WERI-Rb-1 (cell line): ENCODE measurements around the gene PRKCA.
"Not testable (repeated sequence)": the region's sequence is repeated elsewhere in the genome, so short reads cannot be mapped to it uniquely, and the experiment has no call there.

Experiments used
- DNase-seq: peaks from one replicate; pipeline ENCODE4 v3.0.0-alpha.2; 2020
- H3K27ac ChIP-seq: fragments of 250-450 bp; sonication (Bioruptor Pico); 2 replicates; pipeline ENCODE4 v1.5.1; 2020; ENCODE audit warnings: mild to moderate bottlenecking, moderate library complexity
- H3K27me3 ChIP-seq: fragments of 250-450 bp; sonication (Bioruptor Pico); 2 replicates; pipeline ENCODE4 v1.5.1; 2021; ENCODE audit warnings: mild to moderate bottlenecking, low read depth, moderate library complexity; ENCODE audit not compliant: insufficient read depth, severe bottlenecking
- H3K36me3 ChIP-seq: fragments of 250-450 bp; sonication (Bioruptor Pico); 2 replicates; pipeline ENCODE4 v1.5.1; 2020; ENCODE audit warnings: mild to moderate bottlenecking, moderate library complexity
- H3K4me3 ChIP-seq: 2 replicates; pipeline ENCODE4 v1.5.1; 2011; ENCODE audit warnings: low read depth, mild to moderate bottlenecking, control low read depth, low read length
- H3K9me3 ChIP-seq: fragments of 250-450 bp; sonication (Bioruptor Pico); 2 replicates; pipeline ENCODE4 v1.5.1; 2021; ENCODE audit warnings: mild to moderate bottlenecking, moderate library complexity; ENCODE audit not compliant: severe bottlenecking
- TF ChIP-seq, protein P1 (sequence below): IDR thresholded peaks from 2 replicates; pipeline ENCODE4 v1.5.1; 2011; ENCODE audit warnings: low read depth, mild to moderate bottlenecking, control low read depth, inconsistent platforms, low read length

PRKCA gene

DNA sequence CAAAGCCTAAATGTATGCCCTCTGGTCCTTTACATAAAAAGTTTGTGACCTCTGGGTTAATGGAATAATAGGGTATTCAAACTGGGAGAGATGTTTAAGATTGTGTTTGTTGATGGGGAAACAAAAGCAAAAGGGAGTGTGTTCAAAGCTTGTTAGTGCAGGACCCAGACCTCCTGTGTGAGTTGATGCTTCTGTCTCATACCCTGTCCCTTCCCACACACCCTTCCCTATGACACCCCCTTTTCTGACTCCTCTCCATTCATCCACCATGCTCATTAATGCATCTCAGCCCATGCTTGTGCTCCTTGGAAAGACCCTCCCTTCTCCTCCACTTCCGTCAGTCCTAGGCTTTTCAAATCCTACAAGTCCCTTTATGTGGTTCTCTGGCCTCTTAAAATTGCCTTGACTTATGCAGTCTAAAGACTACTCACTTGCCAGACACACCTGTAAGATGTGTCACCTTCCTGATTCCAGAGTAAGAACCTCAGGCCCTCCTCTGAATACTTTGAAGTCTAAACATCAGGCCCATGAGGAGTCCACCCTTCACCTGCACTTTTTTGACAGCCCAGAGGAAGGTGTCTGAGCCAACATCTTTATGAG, 404.5 kb downstream of the PRKCA start:
- no peaks in the 10 kb centered on the region for H3K36me3 ChIP-seq
- TF ChIP-seq, protein P1, sequence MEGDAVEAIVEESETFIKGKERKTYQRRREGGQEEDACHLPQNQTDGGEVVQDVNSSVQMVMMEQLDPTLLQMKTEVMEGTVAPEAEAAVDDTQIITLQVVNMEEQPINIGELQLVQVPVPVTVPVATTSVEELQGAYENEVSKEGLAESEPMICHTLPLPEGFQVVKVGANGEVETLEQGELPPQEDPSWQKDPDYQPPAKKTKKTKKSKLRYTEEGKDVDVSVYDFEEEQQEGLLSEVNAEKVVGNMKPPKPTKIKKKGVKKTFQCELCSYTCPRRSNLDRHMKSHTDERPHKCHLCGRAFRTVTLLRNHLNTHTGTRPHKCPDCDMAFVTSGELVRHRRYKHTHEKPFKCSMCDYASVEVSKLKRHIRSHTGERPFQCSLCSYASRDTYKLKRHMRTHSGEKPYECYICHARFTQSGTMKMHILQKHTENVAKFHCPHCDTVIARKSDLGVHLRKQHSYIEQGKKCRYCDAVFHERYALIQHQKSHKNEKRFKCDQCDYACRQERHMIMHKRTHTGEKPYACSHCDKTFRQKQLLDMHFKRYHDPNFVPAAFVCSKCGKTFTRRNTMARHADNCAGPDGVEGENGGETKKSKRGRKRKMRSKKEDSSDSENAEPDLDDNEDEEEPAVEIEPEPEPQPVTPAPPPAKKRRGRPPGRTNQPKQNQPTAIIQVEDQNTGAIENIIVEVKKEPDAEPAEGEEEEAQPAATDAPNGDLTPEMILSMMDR: no peak
- H3K9me3 ChIP-seq: no peaks in the 10 kb centered on the region
- H3K4me3 ChIP-seq: no peak overlapping the region
- DNase-seq: no peak
- H3K27me3 ChIP-seq: no peaks in the 10 kb centered on the region
- H3K27ac ChIP-seq: no peak overlapping the region

DNA sequence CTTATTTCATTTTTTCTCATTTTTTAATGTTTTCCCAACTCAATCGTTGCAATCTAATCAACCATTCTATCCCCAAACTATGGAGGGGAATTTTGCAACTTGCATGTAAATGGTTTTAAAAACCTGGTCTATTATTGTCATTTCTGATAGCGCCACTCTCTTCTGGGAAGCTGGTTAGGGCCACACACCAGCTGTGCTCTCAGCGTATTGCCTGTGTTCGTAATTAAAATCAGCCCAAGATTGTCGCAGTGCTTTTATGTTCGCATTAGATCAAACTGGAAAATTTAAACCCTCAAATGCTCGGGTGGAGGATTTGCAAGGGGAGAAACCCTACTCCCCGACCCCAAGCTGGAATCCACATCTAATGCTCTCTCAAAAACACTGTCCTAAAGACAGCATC, 409.0 kb downstream of the PRKCA start:
- Histone ChIP-seq H3K27me3 (no peaks in the 10 kb centered on the region), H3K9me3 (no peaks in the 10 kb centered on the region), H3K36me3 (no peaks in the 10 kb centered on the region), H3K27ac (no peak overlapping the region), H3K4me3 (no peak overlapping the region)
- TF ChIP-seq, protein P1: no peak
- DNase-seq: no peak

DNA sequence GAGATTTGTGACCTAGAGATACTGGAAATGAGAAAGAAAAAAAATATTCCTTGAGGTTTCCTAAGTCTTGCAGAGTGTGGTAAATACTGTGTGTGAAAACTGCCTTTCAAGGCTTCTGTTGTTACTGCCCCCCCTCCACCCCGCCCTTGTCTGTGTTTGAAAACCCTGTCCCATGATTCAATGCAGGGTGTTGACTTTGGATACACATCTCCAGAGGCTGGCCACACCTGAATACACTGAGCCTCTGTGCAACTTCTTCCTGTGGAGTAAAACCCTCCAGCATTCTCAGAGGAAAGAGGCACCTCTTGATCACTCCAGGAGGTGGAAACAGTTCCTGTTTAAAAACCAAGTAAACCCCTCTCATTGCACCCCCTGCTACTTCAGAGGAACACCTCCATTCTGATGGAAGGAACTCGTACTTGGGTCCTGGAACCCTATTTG, 409.5 kb downstream of the PRKCA start:
- Histone ChIP-seq H3K27me3 (no peaks in the 10 kb centered on the region), H3K27ac (no peak overlapping the region), H3K4me3 (no peak overlapping the region), H3K36me3 (no peaks in the 10 kb centered on the region), H3K9me3 (no peaks in the 10 kb centered on the region)
- TF ChIP-seq, protein P1: no peak
- no peak for DNase-seq

GRCh38 chr17:66712453-66712852, 410.0 kb downstream of the PRKCA start:
- Histone ChIP-seq H3K4me3 (no peak overlapping the region), H3K36me3 (no peaks in the 10 kb centered on the region), H3K27ac (no peak overlapping the region), H3K9me3 (no peaks in the 10 kb centered on the region), H3K27me3 (no peaks in the 10 kb centered on the region)
- DNase-seq: no peak
- TF ChIP-seq, protein P1: no peak

DNA sequence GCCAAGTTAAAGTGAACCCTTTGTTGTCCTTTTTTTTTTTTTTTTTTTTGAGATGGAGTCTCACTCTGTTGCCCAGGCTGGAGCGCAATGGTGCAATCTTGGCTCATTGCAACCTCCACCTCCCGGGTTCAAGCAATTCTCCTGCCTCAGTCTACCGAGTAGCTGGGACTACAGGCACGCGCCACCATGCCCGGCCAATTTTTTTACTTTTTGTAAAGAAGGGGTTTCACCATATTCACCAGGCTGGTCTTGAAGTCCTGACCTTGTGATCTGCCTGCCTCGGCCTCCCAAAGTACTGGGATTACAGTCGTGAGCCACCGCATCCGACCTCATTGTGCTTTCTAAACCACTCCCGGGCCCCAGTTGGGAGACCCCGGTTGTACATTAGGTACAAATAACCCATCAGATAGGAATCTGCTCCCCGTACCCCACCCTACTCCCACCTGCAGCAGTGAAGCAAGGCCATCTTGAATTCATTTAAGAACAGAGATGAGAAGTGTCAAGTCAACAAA, 410.7 kb downstream of the PRKCA start:
- H3K27me3 ChIP-seq, DNase-seq, H3K27ac ChIP-seq, H3K9me3 ChIP-seq, H3K4me3 ChIP-seq, H3K36me3 ChIP-seq: not testable (repeated sequence)

- TF ChIP-seq, protein P1: no peak
- no peak for DNase-seq
- H3K4me3 ChIP-seq: no peak overlapping the region
Measured at GRCh38 chr17:66713533-66714042, 411.2 kb downstream of the PRKCA start.

More at GRCh38 chr17:66713533-66714042, 411.2 kb downstream of the PRKCA start:
- Histone ChIP-seq H3K9me3 (peaks cover 6% of the 10 kb centered on the region), H3K27ac (no peak overlapping the region), H3K27me3 (no peaks in the 10 kb centered on the region), H3K36me3 (no peaks in the 10 kb centered on the region)
